Measurements from ENCODE around the gene SLC11A1.

Gene SLC11A1

GRCh38 chr2:218394298-218395089 is 12.4 kb downstream of the SLC11A1 start:
- H3K4me3 ChIP-seq (ENCODE audit: low read depth, low read length), result no peak overlapping the region
- H3K36me3 ChIP-seq (ENCODE audit: insufficient read depth, low read length), result no peaks in the 10 kb centered on the region
- no peak overlapping the region for H2AFZ ChIP-seq (ENCODE audit: low read length, unreplicated experiment)
- peaks cover 9% of the 10 kb centered on the region for H3K4me1 ChIP-seq (ENCODE audit: control insufficient read depth, insufficient read depth, low read length, unreplicated experiment)
- H3K27me3 ChIP-seq (ENCODE audit: insufficient read depth, low read length), result no peaks in the 10 kb centered on the region
- H3K27ac ChIP-seq (ENCODE audit: low read depth, low read length), result no peak overlapping the region
- H3K79me2 ChIP-seq (ENCODE audit: control insufficient read depth, insufficient read depth, low read length, unreplicated experiment), result peaks cover 5% of the 10 kb centered on the region

DNA sequence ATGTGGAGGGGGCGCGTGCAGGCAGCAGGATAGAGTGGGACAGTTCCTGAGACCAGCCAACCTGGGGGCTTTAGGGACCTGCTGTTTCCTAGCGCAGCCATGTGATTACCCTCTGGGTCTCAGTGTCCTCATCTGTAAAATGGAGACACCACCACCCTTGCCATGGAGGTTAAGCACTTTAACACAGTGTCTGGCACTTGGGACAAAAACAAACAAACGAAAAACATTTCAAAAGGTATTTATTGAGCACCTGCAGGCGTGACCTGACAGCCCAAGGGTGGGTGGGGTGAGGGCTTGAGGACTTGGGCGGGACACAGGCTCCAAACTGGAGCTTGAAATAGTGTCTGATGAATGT is 13.0 kb downstream of the SLC11A1 start:
- Histone ChIP-seq H3K4me3 (ENCODE audit: low read depth, low read length) (no peak overlapping the region; the same call in 1 of the 2 replicates), H2AFZ (ENCODE audit: low read length, unreplicated experiment) (no peak overlapping the region), H3K27ac (ENCODE audit: low read depth, low read length) (no peak overlapping the region), H3K4me1 (ENCODE audit: control insufficient read depth, insufficient read depth, low read length, unreplicated experiment) (peaks cover 9% of the 10 kb centered on the region), H3K36me3 (ENCODE audit: insufficient read depth, low read length) (no peaks in the 10 kb centered on the region), H3K27me3 (ENCODE audit: insufficient read depth, low read length) (no peaks in the 10 kb centered on the region), H3K79me2 (ENCODE audit: control insufficient read depth, insufficient read depth, low read length, unreplicated experiment) (peaks cover 6% of the 10 kb centered on the region)

GRCh38 chr2:218395456-218395825 is 13.4 kb downstream of the SLC11A1 start:
- peak overlapping the region; percentile 87 for H2AFZ ChIP-seq (ENCODE audit: low read length, unreplicated experiment)
- H3K27ac ChIP-seq (ENCODE audit: low read depth, low read length), result peak overlapping the region; percentile 37
- H3K79me2 ChIP-seq (ENCODE audit: control insufficient read depth, insufficient read depth, low read length, unreplicated experiment), result peaks cover 10% of the 10 kb centered on the region
- no peaks in the 10 kb centered on the region for H3K36me3 ChIP-seq (ENCODE audit: insufficient read depth, low read length)
- peak overlapping the region; percentile 83 for H3K4me3 ChIP-seq (ENCODE audit: low read depth, low read length)
- no peaks in the 10 kb centered on the region for H3K27me3 ChIP-seq (ENCODE audit: insufficient read depth, low read length)
- peaks cover 9% of the 10 kb centered on the region for H3K4me1 ChIP-seq (ENCODE audit: control insufficient read depth, insufficient read depth, low read length, unreplicated experiment)

DNA sequence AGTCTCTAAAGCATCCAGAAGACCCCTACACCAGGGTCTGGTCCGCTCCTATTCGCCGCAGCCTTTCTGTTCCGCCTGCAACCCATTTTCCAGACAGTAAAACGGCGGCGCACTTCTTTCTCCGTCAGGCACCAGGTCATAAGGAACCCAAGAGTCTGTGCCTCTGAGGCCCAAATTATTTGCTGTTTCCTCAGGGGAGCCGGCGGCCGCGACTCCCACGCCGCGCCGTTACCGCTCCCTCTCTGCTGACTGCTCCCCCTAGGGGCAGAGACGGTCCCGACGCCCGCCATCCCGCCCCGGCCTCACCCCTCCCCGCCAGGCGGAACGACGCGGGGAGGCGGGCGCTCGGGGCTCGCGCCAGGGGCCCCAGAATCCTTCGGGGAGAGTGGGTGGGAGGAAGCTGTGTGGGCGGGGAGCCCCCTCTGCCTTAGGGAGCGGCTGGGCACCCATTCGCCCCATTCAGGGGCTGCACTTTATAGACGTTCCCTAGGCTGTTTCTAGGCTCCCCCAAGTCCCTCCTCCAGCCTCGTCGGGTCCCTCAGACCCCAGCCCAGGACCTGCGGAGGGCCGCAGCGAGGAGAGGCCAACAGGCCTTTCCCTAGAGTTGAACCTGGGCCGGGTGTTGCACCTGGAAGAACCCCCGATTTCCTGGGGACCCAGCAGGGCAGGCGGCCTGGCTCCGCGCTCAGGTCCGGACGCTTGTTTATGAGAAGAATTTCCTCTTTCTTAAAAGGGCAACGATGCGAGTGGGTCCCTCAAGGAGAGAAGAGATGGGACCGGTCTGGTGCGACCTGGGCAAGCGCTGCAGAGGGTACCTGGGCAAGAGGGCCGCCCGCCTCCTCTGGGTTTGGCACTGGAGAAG is 14.0 kb downstream of the SLC11A1 start:
- H3K27ac ChIP-seq (ENCODE audit: low read depth, low read length), result peak overlapping the region; percentile 82
- peak overlapping the region; percentile 83 for H3K4me3 ChIP-seq (ENCODE audit: low read depth, low read length)
- H3K4me1 ChIP-seq (ENCODE audit: control insufficient read depth, insufficient read depth, low read length, unreplicated experiment), result peaks cover 9% of the 10 kb centered on the region
- H2AFZ ChIP-seq (ENCODE audit: low read length, unreplicated experiment), result peak overlapping the region; percentile 87
- no peaks in the 10 kb centered on the region for H3K27me3 ChIP-seq (ENCODE audit: insufficient read depth, low read length)
- no peaks in the 10 kb centered on the region for H3K36me3 ChIP-seq (ENCODE audit: insufficient read depth, low read length)
- H3K79me2 ChIP-seq (ENCODE audit: control insufficient read depth, insufficient read depth, low read length, unreplicated experiment), result peaks cover 16% of the 10 kb centered on the region

- Histone ChIP-seq H3K36me3 (ENCODE audit: insufficient read depth, low read length) (no peaks in the 10 kb centered on the region), H3K27ac (ENCODE audit: low read depth, low read length) (peak overlapping the region; percentile 82), H2AFZ (ENCODE audit: low read length, unreplicated experiment) (peak overlapping the region; percentile 34), H3K27me3 (ENCODE audit: insufficient read depth, low read length) (no peaks in the 10 kb centered on the region), H3K79me2 (ENCODE audit: control insufficient read depth, insufficient read depth, low read length, unreplicated experiment) (peaks cover 24% of the 10 kb centered on the region), H3K4me1 (ENCODE audit: control insufficient read depth, insufficient read depth, low read length, unreplicated experiment) (peaks cover 15% of the 10 kb centered on the region), H3K4me3 (ENCODE audit: low read depth, low read length) (peak overlapping the region; percentile 83)
Observed at GRCh38 chr2:218396688-218397462, 14.8 kb downstream of the SLC11A1 start.

GRCh38 chr2:218397463-218397819 is 15.4 kb downstream of the SLC11A1 start:
- peaks cover 16% of the 10 kb centered on the region for H3K4me1 ChIP-seq (ENCODE audit: control insufficient read depth, insufficient read depth, low read length, unreplicated experiment)
- H3K27ac ChIP-seq (ENCODE audit: low read depth, low read length), result peak overlapping the region; percentile 82
- H2AFZ ChIP-seq (ENCODE audit: low read length, unreplicated experiment), result peak overlapping the region; percentile 34
- H3K4me3 ChIP-seq (ENCODE audit: low read depth, low read length), result peak overlapping the region; percentile 83
- H3K27me3 ChIP-seq (ENCODE audit: insufficient read depth, low read length), result no peaks in the 10 kb centered on the region
- no peaks in the 10 kb centered on the region for H3K36me3 ChIP-seq (ENCODE audit: insufficient read depth, low read length)
- peaks cover 30% of the 10 kb centered on the region for H3K79me2 ChIP-seq (ENCODE audit: control insufficient read depth, insufficient read depth, low read length, unreplicated experiment)

- H3K79me2 ChIP-seq (ENCODE audit: control insufficient read depth, insufficient read depth, low read length, unreplicated experiment), result peaks cover 35% of the 10 kb centered on the region
- H3K27me3 ChIP-seq (ENCODE audit: insufficient read depth, low read length), result no peaks in the 10 kb centered on the region
- peak overlapping the region; percentile 70 for H2AFZ ChIP-seq (ENCODE audit: low read length, unreplicated experiment)
- no peaks in the 10 kb centered on the region for H3K36me3 ChIP-seq (ENCODE audit: insufficient read depth, low read length)
- peak overlapping the region; percentile 83 for H3K4me3 ChIP-seq (ENCODE audit: low read depth, low read length)
- H3K27ac ChIP-seq (ENCODE audit: low read depth, low read length), result peak overlapping the region; percentile 82
- peaks cover 16% of the 10 kb centered on the region for H3K4me1 ChIP-seq (ENCODE audit: control insufficient read depth, insufficient read depth, low read length, unreplicated experiment)
Observed at GRCh38 chr2:218397820-218398436, 15.9 kb downstream of the SLC11A1 start.

GRCh38 chr2:218398437-218399390 is 16.6 kb downstream of the SLC11A1 start:
- H2AFZ ChIP-seq (ENCODE audit: low read length, unreplicated experiment), result peak overlapping the region; percentile 70
- H3K27me3 ChIP-seq (ENCODE audit: insufficient read depth, low read length), result no peaks in the 10 kb centered on the region
- H3K27ac ChIP-seq (ENCODE audit: low read depth, low read length), result peak overlapping the region; percentile 82
- H3K36me3 ChIP-seq (ENCODE audit: insufficient read depth, low read length), result no peaks in the 10 kb centered on the region
- H3K79me2 ChIP-seq (ENCODE audit: control insufficient read depth, insufficient read depth, low read length, unreplicated experiment), result peaks cover 36% of the 10 kb centered on the region
- peak overlapping the region; percentile 83 for H3K4me3 ChIP-seq (ENCODE audit: low read depth, low read length)
- H3K4me1 ChIP-seq (ENCODE audit: control insufficient read depth, insufficient read depth, low read length, unreplicated experiment), result peaks cover 16% of the 10 kb centered on the region

DNA sequence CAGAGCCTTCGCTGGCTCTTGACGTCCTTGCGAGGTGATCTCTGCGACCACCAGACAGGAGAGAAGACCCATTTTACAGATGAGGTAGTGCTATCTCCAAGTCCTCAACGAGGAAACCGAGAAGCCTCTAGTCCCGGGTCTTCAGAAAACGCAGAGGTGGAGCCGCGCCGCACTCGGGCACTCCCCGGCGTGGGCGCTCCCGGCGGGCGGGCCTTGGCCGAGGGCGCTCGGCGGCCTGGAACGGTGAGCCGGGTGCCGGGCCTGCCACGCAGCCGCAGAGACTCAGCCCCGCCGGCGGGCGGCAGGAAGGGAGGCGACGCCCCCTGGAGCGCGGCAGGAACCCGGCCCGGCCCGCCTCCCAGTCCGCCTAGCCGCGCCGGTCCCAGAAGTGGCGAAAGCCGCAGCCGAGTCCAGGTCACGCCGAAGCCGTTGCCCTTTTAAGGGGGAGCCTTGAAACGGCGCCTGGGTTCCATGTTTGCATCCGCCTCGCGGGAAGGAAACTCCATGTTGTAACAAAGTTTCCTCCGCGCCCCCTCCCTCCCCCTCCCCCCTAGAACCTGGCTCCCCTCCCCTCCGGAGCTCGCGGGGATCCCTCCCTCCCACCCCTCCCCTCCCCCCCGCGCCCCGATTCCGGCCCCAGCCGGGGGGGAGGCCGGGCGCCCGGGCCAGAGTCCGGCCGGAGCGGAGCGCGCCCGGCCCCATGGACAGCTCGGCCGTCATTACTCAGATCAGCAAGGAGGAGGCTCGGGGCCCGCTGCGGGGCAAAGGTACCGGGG is 17.5 kb downstream of the SLC11A1 start, which contains the start of gene CTDSP1:
CTDSP1 (plus strand) TSS at position 478 of the 776 bp plus-strand sequence; CDS start at position 701, 223 bp downstream.
- Histone ChIP-seq H3K36me3 (ENCODE audit: insufficient read depth, low read length) (peaks cover 6% of the 10 kb centered on the region; the same call in 1 of the 2 replicates), H3K79me2 (ENCODE audit: control insufficient read depth, insufficient read depth, low read length, unreplicated experiment) (peaks cover 36% of the 10 kb centered on the region), H3K4me3 (ENCODE audit: low read depth, low read length) (peak within 1 kb of the TSS; percentile 92), H3K27ac (ENCODE audit: low read depth, low read length) (peak within 1 kb of the TSS; percentile 82), H2AFZ (ENCODE audit: low read length, unreplicated experiment) (peak within 1 kb of the TSS; percentile 15), H3K4me1 (ENCODE audit: control insufficient read depth, insufficient read depth, low read length, unreplicated experiment) (peaks cover 18% of the 10 kb centered on the region), H3K27me3 (ENCODE audit: insufficient read depth, low read length) (no peaks in the 10 kb centered on the region)
